ENCODE results near the gene OR2V2.
"Not testable (repeated sequence)": the region's sequence is repeated elsewhere in the genome, so short reads cannot be mapped to it uniquely, and the experiment has no call there.

The OR2V2 gene

GRCh38 chr5:181114844-181115778, 32.3 kb upstream of the OR2V2 start:
- FAIRE-seq = no peak

GRCh38 chr5:181118369-181118768, 29.0 kb upstream of the OR2V2 start:
- no peak for FAIRE-seq

- FAIRE-seq = no peak
Observed at GRCh38 chr5:181119105-181119504, 28.3 kb upstream of the OR2V2 start.

GRCh38 chr5:181120306-181120705, 27.1 kb upstream of the OR2V2 start:
- FAIRE-seq = no peak

- FAIRE-seq = no peak
Observed at GRCh38 chr5:181120761-181121160, 26.6 kb upstream of the OR2V2 start.

- FAIRE-seq = no peak
Observed at GRCh38 chr5:181121675-181122561, 25.5 kb upstream of the OR2V2 start.

GRCh38 chr5:181124526-181124925, 22.9 kb upstream of the OR2V2 start:
- FAIRE-seq = no peak

GRCh38 chr5:181126841-181127240, 20.5 kb upstream of the OR2V2 start:
- no peak for FAIRE-seq

GRCh38 chr5:181127456-181127855, 19.9 kb upstream of the OR2V2 start:
- FAIRE-seq = no peak

GRCh38 chr5:181127907-181128626, 19.3 kb upstream of the OR2V2 start:
- FAIRE-seq = no peak

- no peak for FAIRE-seq
Observed at GRCh38 chr5:181129601-181130000, 17.8 kb upstream of the OR2V2 start.

- not testable (repeated sequence) for FAIRE-seq
Observed at GRCh38 chr5:181130081-181130480, 17.3 kb upstream of the OR2V2 start.

- FAIRE-seq = no peak
Observed at GRCh38 chr5:181130832-181131496, 16.4 kb upstream of the OR2V2 start, which contains the start of gene OR2V1. TSS of gene OR2V1 (minus strand) at chr5:181131169. CDS start at chr5:181125304, 5,865 bp downstream.

GRCh38 chr5:181131514-181131913, 15.9 kb upstream of the OR2V2 start:
- FAIRE-seq = no peak

GRCh38 chr5:181133083-181133482, 14.3 kb upstream of the OR2V2 start:
- no peak for FAIRE-seq

GRCh38 chr5:181133610-181134231, 13.7 kb upstream of the OR2V2 start:
- no peak for FAIRE-seq

GRCh38 chr5:181134259-181134658, 13.1 kb upstream of the OR2V2 start:
- FAIRE-seq = no peak

- no peak for FAIRE-seq
Observed at GRCh38 chr5:181136361-181136955, 10.9 kb upstream of the OR2V2 start.

GRCh38 chr5:181138258-181138657, 9.1 kb upstream of the OR2V2 start:
- no peak for FAIRE-seq

- no peak for FAIRE-seq
Observed at GRCh38 chr5:181140766-181141165, 6.6 kb upstream of the OR2V2 start.

GRCh38 chr5:181142054-181142453, 5.3 kb upstream of the OR2V2 start:
- FAIRE-seq = no peak

Measured in colon (tissue), 2 donors.